GM23338 (cell line): ENCODE results near the gene GADD45B. TPM values are rescaled to one million over a fixed set of nuclear protein-coding genes. Genes with fewer than 3 reads are reported as not detected.

Experiments
- ATAC-seq: fragments of 200-7000 bp; cut with Tn5 transposase; 3 replicates; pipeline ENCODE4 v1.9.1; 2020
- DNase-seq: peaks from one replicate; pipeline ENCODE4 v3.0.0-alpha.2; 2015; ENCODE audit warnings: low spot score
- H2AFZ ChIP-seq: fragments of 200-600 bp; sonication (generic); 2 replicates; pipeline ENCODE4 v1.8.0; 2016; ENCODE audit warnings: antibody characterized with exemption, mild to moderate bottlenecking, moderate library complexity
- H3F3A ChIP-seq: fragments of 200-600 bp; sonication (generic); replicated peaks from 2 replicates; pipeline ENCODE4 v1.8.0; 2017; ENCODE audit warnings: antibody characterized with exemption, mixed run types, low read depth
- H3K27ac ChIP-seq: fragments of 200-600 bp; sonication (generic); 2 replicates; pipeline ENCODE4 v1.6.1; 2016; ENCODE audit warnings: low read depth
- H3K27me3 ChIP-seq: fragments of 200-600 bp; sonication (generic); 2 replicates; pipeline ENCODE4 v1.8.0; 2016; ENCODE audit warnings: mild to moderate bottlenecking, mixed run types, moderate library complexity; ENCODE audit not compliant: insufficient read depth
- H3K36me3 ChIP-seq: fragments of 200-600 bp; sonication (generic); 2 replicates; pipeline ENCODE4 v1.8.0; 2016; ENCODE audit warnings: mild to moderate bottlenecking; ENCODE audit not compliant: insufficient read depth
- H3K4me1 ChIP-seq: fragments of 200-600 bp; sonication (generic); 2 replicates; pipeline ENCODE4 v1.8.0; 2016; ENCODE audit warnings: mild to moderate bottlenecking, moderate library complexity; ENCODE audit not compliant: insufficient read depth
- H3K4me2 ChIP-seq: fragments of 200-600 bp; sonication (generic); 2 replicates; pipeline ENCODE4 v1.7.1; 2017; ENCODE audit warnings: mixed run types
- H3K4me3 ChIP-seq: fragments of 200-600 bp; sonication (generic); 2 replicates; pipeline ENCODE4 v1.6.1; 2016; ENCODE audit warnings: mixed run types
- H3K79me2 ChIP-seq: fragments of 200-600 bp; sonication (generic); replicated peaks from 2 replicates; pipeline ENCODE4 v1.8.0; 2017; ENCODE audit warnings: mild to moderate bottlenecking; ENCODE audit not compliant: insufficient read depth
- H3K9me2 ChIP-seq: fragments of 200-600 bp; sonication (generic); 2 replicates; pipeline ENCODE4 v1.8.0; 2017; ENCODE audit not compliant: insufficient read depth
- H4K20me1 ChIP-seq: fragments of 200-600 bp; sonication (generic); replicated peaks from 2 replicates; pipeline ENCODE4 v1.8.0; 2017; ENCODE audit warnings: mild to moderate bottlenecking; ENCODE audit not compliant: insufficient read depth
- H3K27ac Mint-ChIP-seq: 2 replicates; pipeline ENCODE4 v1.8.0; 2020; ENCODE audit warnings: inconsistent platforms, mild to moderate bottlenecking, moderate library complexity, mixed read lengths
- H3K27me3 Mint-ChIP-seq: 3 replicates; pipeline ENCODE4 v1.8.0; 2022; ENCODE audit warnings: low read depth, mild to moderate bottlenecking, moderate library complexity, mixed read lengths, inconsistent platforms; ENCODE audit not compliant: insufficient read depth, poor library complexity
- H3K36me3 Mint-ChIP-seq: 3 replicates; pipeline ENCODE4 v1.8.0; 2021; ENCODE audit warnings: low read depth, mild to moderate bottlenecking, inconsistent platforms, moderate library complexity, mixed read lengths
- H3K4me1 Mint-ChIP-seq: 3 replicates; pipeline ENCODE4 v1.8.0; 2020; ENCODE audit warnings: mild to moderate bottlenecking, inconsistent platforms, mixed read lengths
- H3K4me3 Mint-ChIP-seq: 3 replicates; pipeline ENCODE4 v1.8.0; 2021; ENCODE audit warnings: moderate library complexity, mild to moderate bottlenecking, inconsistent platforms, mixed read lengths
- H3K9me3 Mint-ChIP-seq: 3 replicates; pipeline ENCODE4 v1.8.0; 2020; ENCODE audit warnings: moderate library complexity, mild to moderate bottlenecking, inconsistent platforms, mixed read lengths
- CREB1 ChIP-seq: fragments of 250-450 bp; sonication (Bioruptor Pico); IDR thresholded peaks from 2 replicates; pipeline ENCODE4 v1.5.0; 2020; ENCODE audit warnings: low read depth, mild to moderate bottlenecking, moderate library complexity
- EZH2 ChIP-seq: fragments of 200-600 bp; sonication (generic); IDR thresholded peaks from one replicate; pipeline ENCODE4 v1.8.0; 2017; ENCODE audit warnings: antibody characterized with exemption, mild to moderate bottlenecking, low read depth; ENCODE audit not compliant: unreplicated experiment
- EZH2phosphoT487 ChIP-seq: fragments of 200-600 bp; sonication (generic); IDR thresholded peaks from one replicate; pipeline ENCODE4 v1.8.1; 2018; ENCODE audit warnings: antibody characterized with exemption; ENCODE audit not compliant: unreplicated experiment
- JUNB ChIP-seq: IDR thresholded peaks from one replicate; pipeline ENCODE4 v1.6.1; 2016; ENCODE audit warnings: antibody characterized with exemption; ENCODE audit not compliant: unreplicated experiment
- NANOG ChIP-seq: IDR thresholded peaks from 2 replicates; pipeline ENCODE4 v1.6.1; 2016; ENCODE audit warnings: antibody characterized with exemption, borderline replicate concordance
- REST ChIP-seq: IDR thresholded peaks from one replicate; pipeline ENCODE4 v1.6.1; 2018; ENCODE audit warnings: antibody characterized with exemption; ENCODE audit not compliant: unreplicated experiment
- STAT1 ChIP-seq: IDR thresholded peaks from one replicate; pipeline ENCODE4 v1.6.1; 2016; ENCODE audit warnings: antibody characterized with exemption; ENCODE audit not compliant: unreplicated experiment
- ZNF114 ChIP-seq: fragments of 250-450 bp; sonication (Bioruptor Pico); IDR thresholded peaks from 2 replicates; pipeline ENCODE4 v1.5.0; 2020; ENCODE audit warnings: mild to moderate bottlenecking, moderate library complexity
- ZNF331 ChIP-seq: fragments of 250-450 bp; sonication (Bioruptor Pico); IDR thresholded peaks from 2 replicates; pipeline ENCODE4 v1.5.0; 2020; ENCODE audit warnings: low read depth, mild to moderate bottlenecking, moderate library complexity
- polyA plus RNA-seq: library from polyadenylated mRNA; unstranded; fragments of >200 nt; fragmentation: Nextera tagmentation; extraction: Ambion mirVana; gene quantifications from 2 replicates; pipeline ENCODE4 v1.2.1, GENCODE V29; 2016
- total RNA-seq: library from RNA; depleted of rRNA; stranded (reverse); fragments of >200 nt; shearing (Covaris generic); gene quantifications from 2 replicates; pipeline ENCODE4 v1.2.3, GENCODE V29; 2014
- TF ChIP-seq, protein P1 (sequence below): fragments of 250-450 bp; sonication (Bioruptor Pico); IDR thresholded peaks from 2 replicates; pipeline ENCODE4 v1.5.0; 2020; ENCODE audit warnings: mild to moderate bottlenecking, moderate library complexity

The GADD45B gene
- total and polyA plus RNA-seq, 2 experiments from 2014 or later: 12.3 to 16.6 TPM

- TF ChIP-seq EZH2phosphoT487: no peak
- no peak for TF ChIP-seq REST
- no peak for TF ChIP-seq STAT1
- no peak for TF ChIP-seq ZNF331 (CRISPR knock-in tag)
- no peak for TF ChIP-seq JUNB
- TF ChIP-seq CREB1 (CRISPR knock-in tag): no peak
Measured at GRCh38 chr19:2436926-2437325, 39.0 kb upstream of the GADD45B start (continued).

DNA sequence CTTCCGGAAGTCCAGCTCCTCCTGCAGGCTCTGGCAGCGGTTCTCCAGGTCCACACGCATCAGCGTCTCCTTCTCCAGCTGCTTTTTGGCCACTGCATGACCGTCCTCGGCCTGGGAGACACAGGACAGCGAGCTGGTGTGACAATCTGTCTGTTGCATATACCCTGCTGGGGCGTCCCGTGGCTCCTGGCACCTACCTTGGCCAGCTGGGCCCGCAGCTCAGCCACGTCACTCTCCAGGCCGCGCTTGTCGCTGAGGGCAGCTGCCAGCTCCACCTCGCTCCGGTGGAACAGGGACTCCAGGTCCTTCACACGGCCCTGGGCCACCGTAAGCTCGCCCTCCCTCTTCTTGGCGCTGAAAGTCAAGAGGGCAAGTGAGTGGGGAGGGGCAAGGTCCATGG lies 37.7 kb upstream of the GADD45B start:
- Histone ChIP-seq H3K27me3 (no peaks in the 10 kb centered on the region), H3K4me3 (no peak overlapping the region), H3K27ac (no peak overlapping the region), H3K79me2 (peaks cover 23% of the 10 kb centered on the region), H2AFZ (no peak overlapping the region), H3K4me2 (no peak overlapping the region), H3K9me2 (no peaks in the 10 kb centered on the region), H4K20me1 (no peaks in the 10 kb centered on the region; the same call in 1 of the 2 replicates), H3F3A (0 out of 2 replicates have a peak, but pooled peaks cover 4% of the 10 kb centered on the region), H3K36me3 (peaks cover 11% of the 10 kb centered on the region), H3K4me1 (no peaks in the 10 kb centered on the region)
- Mint-ChIP-seq H3K27ac (no peak overlapping the region), H3K4me3 (no peak overlapping the region), H3K9me3 (no peaks in the 10 kb centered on the region; the same call in 2 of the 3 replicates), H3K27me3 (peaks cover 6% of the 10 kb centered on the region), H3K36me3 (peaks cover 41% of the 10 kb centered on the region), H3K4me1 (no peaks in the 10 kb centered on the region)
- TF ChIP-seq NANOG (no peak), EZH2phosphoT487 (no peak), REST (no peak), JUNB (no peak), ZNF114 (CRISPR knock-in tag) (no peak), EZH2 (no peak)
- TF ChIP-seq, protein P1, sequence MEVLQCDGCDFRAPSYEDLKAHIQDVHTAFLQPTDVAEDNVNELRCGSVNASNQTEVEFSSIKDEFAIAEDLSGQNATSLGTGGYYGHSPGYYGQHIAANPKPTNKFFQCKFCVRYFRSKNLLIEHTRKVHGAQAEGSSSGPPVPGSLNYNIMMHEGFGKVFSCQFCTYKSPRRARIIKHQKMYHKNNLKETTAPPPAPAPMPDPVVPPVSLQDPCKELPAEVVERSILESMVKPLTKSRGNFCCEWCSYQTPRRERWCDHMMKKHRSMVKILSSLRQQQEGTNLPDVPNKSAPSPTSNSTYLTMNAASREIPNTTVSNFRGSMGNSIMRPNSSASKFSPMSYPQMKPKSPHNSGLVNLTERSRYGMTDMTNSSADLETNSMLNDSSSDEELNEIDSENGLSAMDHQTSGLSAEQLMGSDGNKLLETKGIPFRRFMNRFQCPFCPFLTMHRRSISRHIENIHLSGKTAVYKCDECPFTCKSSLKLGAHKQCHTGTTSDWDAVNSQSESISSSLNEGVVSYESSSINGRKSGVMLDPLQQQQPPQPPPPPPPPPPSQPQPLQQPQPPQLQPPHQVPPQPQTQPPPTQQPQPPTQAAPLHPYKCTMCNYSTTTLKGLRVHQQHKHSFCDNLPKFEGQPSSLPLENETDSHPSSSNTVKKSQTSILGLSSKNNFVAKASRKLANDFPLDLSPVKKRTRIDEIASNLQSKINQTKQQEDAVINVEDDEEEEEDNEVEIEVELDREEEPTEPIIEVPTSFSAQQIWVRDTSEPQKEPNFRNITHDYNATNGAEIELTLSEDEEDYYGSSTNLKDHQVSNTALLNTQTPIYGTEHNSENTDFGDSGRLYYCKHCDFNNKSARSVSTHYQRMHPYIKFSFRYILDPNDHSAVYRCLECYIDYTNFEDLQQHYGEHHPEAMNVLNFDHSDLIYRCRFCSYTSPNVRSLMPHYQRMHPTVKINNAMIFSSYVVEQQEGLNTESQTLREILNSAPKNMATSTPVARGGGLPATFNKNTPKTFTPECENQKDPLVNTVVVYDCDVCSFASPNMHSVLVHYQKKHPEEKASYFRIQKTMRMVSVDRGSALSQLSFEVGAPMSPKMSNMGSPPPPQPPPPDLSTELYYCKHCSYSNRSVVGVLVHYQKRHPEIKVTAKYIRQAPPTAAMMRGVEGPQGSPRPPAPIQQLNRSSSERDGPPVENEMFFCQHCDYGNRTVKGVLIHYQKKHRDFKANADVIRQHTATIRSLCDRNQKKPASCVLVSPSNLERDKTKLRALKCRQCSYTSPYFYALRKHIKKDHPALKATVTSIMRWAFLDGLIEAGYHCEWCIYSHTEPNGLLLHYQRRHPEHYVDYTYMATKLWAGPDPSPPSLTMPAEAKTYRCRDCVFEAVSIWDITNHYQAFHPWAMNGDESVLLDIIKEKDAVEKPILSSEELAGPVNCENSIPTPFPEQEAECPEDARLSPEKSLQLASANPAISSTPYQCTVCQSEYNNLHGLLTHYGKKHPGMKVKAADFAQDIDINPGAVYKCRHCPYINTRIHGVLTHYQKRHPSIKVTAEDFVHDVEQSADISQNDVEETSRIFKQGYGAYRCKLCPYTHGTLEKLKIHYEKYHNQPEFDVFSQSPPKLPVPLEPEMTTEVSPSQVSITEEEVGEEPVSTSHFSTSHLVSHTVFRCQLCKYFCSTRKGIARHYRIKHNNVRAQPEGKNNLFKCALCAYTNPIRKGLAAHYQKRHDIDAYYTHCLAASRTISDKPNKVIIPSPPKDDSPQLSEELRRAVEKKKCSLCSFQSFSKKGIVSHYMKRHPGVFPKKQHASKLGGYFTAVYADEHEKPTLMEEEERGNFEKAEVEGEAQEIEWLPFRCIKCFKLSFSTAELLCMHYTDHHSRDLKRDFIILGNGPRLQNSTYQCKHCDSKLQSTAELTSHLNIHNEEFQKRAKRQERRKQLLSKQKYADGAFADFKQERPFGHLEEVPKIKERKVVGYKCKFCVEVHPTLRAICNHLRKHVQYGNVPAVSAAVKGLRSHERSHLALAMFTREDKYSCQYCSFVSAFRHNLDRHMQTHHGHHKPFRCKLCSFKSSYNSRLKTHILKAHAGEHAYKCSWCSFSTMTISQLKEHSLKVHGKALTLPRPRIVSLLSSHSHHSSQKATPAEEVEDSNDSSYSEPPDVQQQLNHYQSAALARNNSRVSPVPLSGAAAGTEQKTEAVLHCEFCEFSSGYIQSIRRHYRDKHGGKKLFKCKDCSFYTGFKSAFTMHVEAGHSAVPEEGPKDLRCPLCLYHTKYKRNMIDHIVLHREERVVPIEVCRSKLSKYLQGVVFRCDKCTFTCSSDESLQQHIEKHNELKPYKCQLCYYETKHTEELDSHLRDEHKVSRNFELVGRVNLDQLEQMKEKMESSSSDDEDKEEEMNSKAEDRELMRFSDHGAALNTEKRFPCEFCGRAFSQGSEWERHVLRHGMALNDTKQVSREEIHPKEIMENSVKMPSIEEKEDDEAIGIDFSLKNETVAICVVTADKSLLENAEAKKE: no peak
- ATAC-seq (no peak), DNase-seq (no peak)
